ENCODE results near the gene DLGAP4. TPM values are rescaled to one million over a fixed set of nuclear protein-coding genes. Genes with fewer than 3 reads are reported as not detected.

DLGAP4 gene
- total and polyA plus RNA-seq, 2 of the 8 experiments (the other 6 are each of a cell fraction or from before 2014, with no cell fraction given) = 41.2 to 57.2 TPM

GRCh38 chr20:36308986-36309385 is 2.8 kb downstream of the DLGAP4 start (continued):
- TF ChIP-seq CHD7 (IDR thresholded peaks at IDR 0.05; ENCODE audit: insufficient replicate concordance, low read length) = no peak
- TF ChIP-seq CBX8 (IDR thresholded peaks at IDR 0.05; ENCODE audit: borderline replicate concordance, low read depth, low read length) = no peak
- no peak for TF ChIP-seq TEAD4 (IDR thresholded peaks at IDR 0.05; ENCODE audit: low read depth, low read length)

All from H1 (cell line).